ENCODE data around the gene MRPL48. TPM values are rescaled to one million over a fixed set of nuclear protein-coding genes. Genes with fewer than 3 reads are reported as not detected.

MRPL48 gene
- total RNA-seq, 1 experiment from 2014 or later: 38.7 TPM

- no peak overlapping the region for H3K4me3 Mint-ChIP-seq
- TF ChIP-seq SOX15 (CRISPR knock-in tag; IDR thresholded peaks at IDR 0.05): no peak
- TF ChIP-seq ZNF532 (CRISPR knock-in tag; IDR thresholded peaks at IDR 0.05; ENCODE audit: borderline replicate concordance): no peak
- no peak for TF ChIP-seq ZNF671 (CRISPR knock-in tag; IDR thresholded peaks at IDR 0.05)
- TF ChIP-seq NR3C1 (CRISPR knock-in tag; conservative IDR thresholded peaks at IDR 0.05; ENCODE audit: low read depth): no peak
- no peak for TF ChIP-seq FOXP1 (CRISPR knock-in tag; IDR thresholded peaks at IDR 0.05; ENCODE audit: borderline replicate concordance)
- TF ChIP-seq PRRX2 (CRISPR knock-in tag; IDR thresholded peaks at IDR 0.05): no peak
- no peak for TF ChIP-seq IRF2 (CRISPR knock-in tag; IDR thresholded peaks at IDR 0.05; ENCODE audit: borderline replicate concordance, low read depth)
- no peak for TF ChIP-seq ZNF396 (CRISPR knock-in tag; IDR thresholded peaks at IDR 0.05; ENCODE audit: borderline replicate concordance)
- TF ChIP-seq, protein P1, sequence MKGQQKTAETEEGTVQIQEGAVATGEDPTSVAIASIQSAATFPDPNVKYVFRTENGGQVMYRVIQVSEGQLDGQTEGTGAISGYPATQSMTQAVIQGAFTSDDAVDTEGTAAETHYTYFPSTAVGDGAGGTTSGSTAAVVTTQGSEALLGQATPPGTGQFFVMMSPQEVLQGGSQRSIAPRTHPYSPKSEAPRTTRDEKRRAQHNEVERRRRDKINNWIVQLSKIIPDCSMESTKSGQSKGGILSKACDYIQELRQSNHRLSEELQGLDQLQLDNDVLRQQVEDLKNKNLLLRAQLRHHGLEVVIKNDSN (CRISPR knock-in tag; IDR thresholded peaks at IDR 0.05): no peak
- TF ChIP-seq, protein P2, sequence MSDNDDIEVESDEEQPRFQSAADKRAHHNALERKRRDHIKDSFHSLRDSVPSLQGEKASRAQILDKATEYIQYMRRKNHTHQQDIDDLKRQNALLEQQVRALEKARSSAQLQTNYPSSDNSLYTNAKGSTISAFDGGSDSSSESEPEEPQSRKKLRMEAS (CRISPR knock-in tag; IDR thresholded peaks at IDR 0.05): no peak
- TF ChIP-seq FOXJ3 (CRISPR knock-in tag; IDR thresholded peaks at IDR 0.05; ENCODE audit: borderline replicate concordance): no peak
- no peak for TF ChIP-seq E2F4 (CRISPR knock-in tag; IDR thresholded peaks at IDR 0.05; ENCODE audit: borderline replicate concordance, low read depth)
- no peaks in the 10 kb centered on the region; the same call in 1 of the 2 replicates for H3K36me3 Mint-ChIP-seq
- H3K27ac Mint-ChIP-seq: no peak overlapping the region
- ATAC-seq (no peak), DNase-seq (ENCODE audit: low spot score) (no peak)
- ChIA-PET CTCF (no interaction called here), POLR2A (no interaction called here)
- H3K4me1 Mint-ChIP-seq: peaks cover 3% of the 10 kb centered on the region
- H3K27me3 Mint-ChIP-seq (ENCODE audit: low read depth): no peaks in the 10 kb centered on the region
- no peaks in the 10 kb centered on the region for H3K9me3 Mint-ChIP-seq
Measured at GRCh38 chr11:73851046-73851764, 63.5 kb downstream of the MRPL48 start.

DNA sequence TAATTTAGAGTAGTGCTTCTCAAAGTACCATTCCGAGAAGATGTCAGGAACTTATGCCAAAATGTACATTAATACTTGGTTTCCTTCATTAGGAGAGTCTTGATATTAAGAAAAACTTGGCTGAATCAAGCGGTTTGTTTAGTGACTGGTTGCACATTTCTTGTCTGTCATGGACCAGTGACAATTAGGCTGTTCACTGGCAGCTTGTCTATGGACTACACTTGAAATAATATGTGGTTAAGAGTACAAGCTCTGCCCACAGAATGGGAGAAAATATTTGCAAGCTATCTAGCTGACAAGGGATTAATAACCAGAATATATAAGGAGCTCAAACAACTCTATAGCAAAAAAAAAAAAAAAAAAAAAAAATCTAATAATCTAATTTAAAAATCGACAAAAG is 64.4 kb downstream of the MRPL48 start:
- ChIA-PET CTCF (no interaction called here), POLR2A (interaction anchor here (0.6 kb wide), 1 partner anchor 20 kb away, joined by 3 read pairs; no protein-coding TSS in a partner anchor)
- ATAC-seq: no peak

More for the DNA sequence above, 64.4 kb downstream of the MRPL48 start:
- H3K36me3 Mint-ChIP-seq: no peaks in the 10 kb centered on the region; the same call in 1 of the 2 replicates
- no peak overlapping the region for H3K4me3 Mint-ChIP-seq
- no peaks in the 10 kb centered on the region for H3K9me3 Mint-ChIP-seq
- no peak overlapping the region for H3K27ac Mint-ChIP-seq
- peaks cover 9% of the 10 kb centered on the region for H3K4me1 Mint-ChIP-seq
- TF ChIP-seq FOXJ3 (CRISPR knock-in tag; IDR thresholded peaks at IDR 0.05; ENCODE audit: borderline replicate concordance): no peak
- TF ChIP-seq, protein P3, sequence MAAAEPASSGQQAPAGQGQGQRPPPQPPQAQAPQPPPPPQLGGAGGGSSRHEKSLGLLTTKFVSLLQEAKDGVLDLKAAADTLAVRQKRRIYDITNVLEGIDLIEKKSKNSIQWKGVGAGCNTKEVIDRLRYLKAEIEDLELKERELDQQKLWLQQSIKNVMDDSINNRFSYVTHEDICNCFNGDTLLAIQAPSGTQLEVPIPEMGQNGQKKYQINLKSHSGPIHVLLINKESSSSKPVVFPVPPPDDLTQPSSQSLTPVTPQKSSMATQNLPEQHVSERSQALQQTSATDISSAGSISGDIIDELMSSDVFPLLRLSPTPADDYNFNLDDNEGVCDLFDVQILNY (CRISPR knock-in tag; IDR thresholded peaks at IDR 0.05): no peak
- no peak for TF ChIP-seq NFATC4 (CRISPR knock-in tag; IDR thresholded peaks at IDR 0.05)
- no peak for TF ChIP-seq RELA (CRISPR knock-in tag; IDR thresholded peaks at IDR 0.05; ENCODE audit: borderline replicate concordance)
- TF ChIP-seq SOX15 (CRISPR knock-in tag; IDR thresholded peaks at IDR 0.05): no peak
- TF ChIP-seq, protein P4, sequence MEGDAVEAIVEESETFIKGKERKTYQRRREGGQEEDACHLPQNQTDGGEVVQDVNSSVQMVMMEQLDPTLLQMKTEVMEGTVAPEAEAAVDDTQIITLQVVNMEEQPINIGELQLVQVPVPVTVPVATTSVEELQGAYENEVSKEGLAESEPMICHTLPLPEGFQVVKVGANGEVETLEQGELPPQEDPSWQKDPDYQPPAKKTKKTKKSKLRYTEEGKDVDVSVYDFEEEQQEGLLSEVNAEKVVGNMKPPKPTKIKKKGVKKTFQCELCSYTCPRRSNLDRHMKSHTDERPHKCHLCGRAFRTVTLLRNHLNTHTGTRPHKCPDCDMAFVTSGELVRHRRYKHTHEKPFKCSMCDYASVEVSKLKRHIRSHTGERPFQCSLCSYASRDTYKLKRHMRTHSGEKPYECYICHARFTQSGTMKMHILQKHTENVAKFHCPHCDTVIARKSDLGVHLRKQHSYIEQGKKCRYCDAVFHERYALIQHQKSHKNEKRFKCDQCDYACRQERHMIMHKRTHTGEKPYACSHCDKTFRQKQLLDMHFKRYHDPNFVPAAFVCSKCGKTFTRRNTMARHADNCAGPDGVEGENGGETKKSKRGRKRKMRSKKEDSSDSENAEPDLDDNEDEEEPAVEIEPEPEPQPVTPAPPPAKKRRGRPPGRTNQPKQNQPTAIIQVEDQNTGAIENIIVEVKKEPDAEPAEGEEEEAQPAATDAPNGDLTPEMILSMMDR (IDR thresholded peaks at IDR 0.05): no peak
- TF ChIP-seq FOXK1 (CRISPR knock-in tag; IDR thresholded peaks at IDR 0.05): no peak
- no peak for TF ChIP-seq PRRX2 (CRISPR knock-in tag; IDR thresholded peaks at IDR 0.05)
- TF ChIP-seq RORB (CRISPR knock-in tag; IDR thresholded peaks at IDR 0.05): no peak
- TF ChIP-seq GRHL2 (CRISPR knock-in tag; IDR thresholded peaks at IDR 0.05; ENCODE audit: insufficient replicate concordance, severe bottlenecking): no peak
- no peak for TF ChIP-seq JAZF1 (CRISPR knock-in tag; IDR thresholded peaks at IDR 0.05)
- no peaks in the 10 kb centered on the region for H3K27me3 Mint-ChIP-seq (ENCODE audit: low read depth)
- no peak for DNase-seq (ENCODE audit: low spot score)
